ENCODE measurements around the gene GRIK3.

Gene GRIK3

GRCh38 chr1:36975642-36976041 lies 58.7 kb downstream of the GRIK3 start:
- DNase-seq = no peak

DNA sequence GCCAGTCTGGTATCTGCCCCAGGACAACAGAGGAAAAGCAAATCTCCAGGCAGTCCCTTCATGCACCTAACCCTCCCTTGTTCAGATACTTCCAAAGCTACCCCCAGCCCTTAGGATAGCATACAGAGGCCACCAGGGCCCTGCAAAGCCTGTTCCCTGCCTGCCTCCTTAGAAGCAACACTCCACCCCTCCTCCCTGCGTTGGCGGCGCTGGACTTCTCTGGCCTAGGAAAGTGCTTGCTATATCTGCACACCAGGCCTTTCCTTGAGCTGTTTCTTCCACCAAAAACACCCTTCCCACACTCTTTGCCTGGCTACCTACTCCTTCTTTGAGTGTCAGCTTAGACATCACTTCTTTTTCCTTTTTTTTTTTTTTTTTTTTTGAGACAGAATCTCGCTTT lies 61.3 kb downstream of the GRIK3 start:
- no peak for DNase-seq

- DNase-seq = no peak
These were observed 62.3 kb downstream of the GRIK3 start for GRCh38 chr1:36971852-36972618.

DNA sequence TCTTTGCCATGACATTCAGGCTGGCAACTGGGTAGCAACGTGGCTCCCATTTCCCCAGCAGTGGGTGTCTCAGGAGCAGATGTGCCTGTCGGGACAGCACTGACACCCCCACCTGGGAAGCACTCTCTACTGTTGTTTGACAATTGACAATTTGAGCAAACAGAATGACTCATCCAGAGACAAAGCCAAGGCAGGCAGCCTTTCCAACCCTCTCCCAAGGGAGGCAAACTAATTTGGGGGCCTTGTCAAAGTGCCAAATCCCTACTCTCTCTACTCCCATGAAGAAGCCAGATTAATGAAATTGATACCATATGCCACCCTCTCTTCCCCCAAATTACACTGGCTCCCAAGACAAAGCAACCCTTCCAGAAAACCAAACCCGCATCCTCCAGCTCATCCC lies 65.6 kb downstream of the GRIK3 start:
- DNase-seq = no peak

DNA sequence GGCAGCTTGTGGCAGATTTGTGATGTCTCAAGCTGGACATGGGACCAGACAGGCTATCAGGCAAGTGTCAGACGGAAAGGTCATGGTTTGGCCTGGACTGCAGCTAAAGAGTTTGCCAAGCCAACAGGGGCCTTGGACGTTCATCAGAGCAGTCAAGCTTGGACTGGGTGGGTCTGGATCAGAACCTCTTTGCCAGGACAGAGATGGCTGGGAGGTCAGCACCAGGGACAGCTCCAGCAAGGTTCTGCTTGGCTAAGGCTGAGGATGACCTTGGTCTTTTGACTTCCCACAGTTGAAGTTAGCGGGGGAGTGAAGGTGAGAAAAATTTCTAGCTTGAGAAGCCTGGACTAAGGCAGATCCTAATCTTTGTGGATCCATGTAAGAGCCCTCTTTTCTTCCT lies 68.1 kb downstream of the GRIK3 start:
- DNase-seq = no peak

DNA sequence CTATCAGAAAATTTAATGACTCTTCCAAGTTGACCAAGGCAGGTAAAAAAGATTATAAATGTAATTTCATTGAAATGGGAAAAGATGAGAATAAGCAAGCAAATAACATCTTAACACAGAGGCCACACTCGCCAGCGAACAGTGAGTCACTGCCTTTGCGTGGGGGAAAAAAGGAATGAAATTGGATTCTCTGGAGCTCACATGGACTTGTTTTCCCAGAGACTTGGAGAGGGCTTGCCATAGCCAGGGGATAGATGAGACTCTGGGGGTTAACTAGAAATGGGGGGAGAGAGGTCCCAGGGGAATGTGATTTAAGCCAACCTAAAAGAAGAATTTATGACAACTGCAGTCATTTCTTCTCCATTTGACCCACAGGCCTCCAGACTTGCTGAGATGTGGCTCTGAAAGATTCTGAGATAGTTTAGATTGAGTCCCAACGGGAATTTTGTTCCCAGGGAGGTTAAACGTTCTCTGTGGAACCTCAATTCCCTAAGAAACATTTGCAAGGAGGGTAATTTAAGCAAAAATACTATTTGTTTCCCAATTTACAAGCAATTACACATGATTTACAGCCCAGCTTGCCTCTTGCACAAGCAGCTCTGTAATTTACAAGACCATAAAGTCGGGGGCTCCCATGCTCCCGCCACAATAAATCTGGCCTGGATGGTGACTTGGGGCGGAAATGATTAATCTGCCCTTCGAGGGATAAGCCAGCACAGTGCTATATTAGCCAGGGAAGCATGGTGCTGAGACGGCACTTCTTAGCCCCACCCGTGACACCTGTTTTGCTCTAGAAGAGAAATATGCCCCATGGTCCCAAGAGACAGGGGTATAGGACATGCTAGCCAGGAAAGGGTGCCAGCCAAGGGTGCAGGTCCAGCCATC lies 68.8 kb downstream of the GRIK3 start:
- no peak for DNase-seq

- DNase-seq = no peak
These were observed 69.5 kb downstream of the GRIK3 start for GRCh38 chr1:36964830-36965229.

DNA sequence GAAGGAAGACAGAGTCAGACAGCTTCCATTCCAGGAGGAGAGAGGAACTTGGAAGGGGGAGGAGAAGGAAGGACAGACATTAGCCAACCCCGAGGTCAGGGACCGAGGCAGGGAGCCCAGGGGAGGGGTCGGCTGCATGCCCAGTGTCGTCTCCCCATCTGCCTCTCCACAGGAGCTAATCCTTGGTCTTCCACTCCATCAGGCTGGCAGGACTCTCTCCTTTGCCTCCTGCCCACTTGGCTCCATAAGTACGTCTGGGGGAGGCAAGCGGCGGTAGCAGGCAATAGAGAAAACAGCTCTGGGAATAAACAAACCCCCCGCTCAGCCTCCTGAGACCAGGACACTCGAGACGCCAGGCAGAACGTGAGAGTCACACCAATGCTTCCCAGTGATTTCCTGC lies 71.3 kb downstream of the GRIK3 start:
- no peak for DNase-seq

DNA sequence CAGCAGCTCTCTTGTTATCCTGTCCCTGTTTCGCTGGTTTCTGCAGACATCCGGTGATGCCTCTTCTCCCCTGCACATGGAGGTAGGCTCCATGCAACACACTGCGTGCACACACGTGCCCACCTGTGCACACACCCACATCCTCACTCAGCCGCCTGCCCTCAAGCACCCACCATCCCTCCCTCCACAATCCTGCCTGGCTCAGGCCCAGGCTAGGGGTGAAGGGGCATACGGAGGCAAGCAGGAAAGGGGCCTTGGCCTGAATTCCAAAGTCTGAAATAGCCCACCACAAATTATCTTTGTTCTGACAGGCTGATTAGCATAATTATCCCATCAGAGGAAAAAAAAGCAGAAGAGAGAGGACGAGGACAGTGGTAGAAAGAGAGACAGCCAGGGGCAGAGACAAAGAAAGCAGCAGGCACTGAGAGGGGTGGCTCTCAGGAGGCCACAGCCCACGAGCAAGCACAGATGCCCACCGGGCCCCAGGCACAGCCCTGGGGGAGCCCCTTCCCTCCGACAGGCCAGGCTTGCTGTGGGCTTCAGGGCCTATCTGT lies 73.2 kb downstream of the GRIK3 start:
- no peak for DNase-seq

DNA sequence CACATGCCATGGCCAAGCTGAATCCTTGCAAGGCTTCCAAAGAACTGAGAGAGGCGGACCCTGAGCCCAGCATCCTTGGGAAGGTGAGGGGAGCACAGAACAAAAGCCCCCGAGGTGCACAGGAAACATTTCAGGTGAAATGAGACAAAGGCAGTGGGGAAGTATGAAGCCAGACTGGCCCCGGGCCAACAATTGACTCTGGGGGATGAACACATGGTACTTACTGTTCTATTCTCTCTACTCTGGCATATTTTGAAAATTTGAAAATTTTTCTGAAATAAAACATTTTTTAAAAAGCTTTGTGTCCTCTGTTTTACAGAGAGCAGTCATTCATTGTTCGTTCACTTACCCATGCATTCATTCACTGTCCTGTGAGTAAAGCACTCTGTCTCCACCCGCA lies 77.7 kb downstream of the GRIK3 start:
- DNase-seq = no peak

- no peak for DNase-seq
These were observed 79.3 kb downstream of the GRIK3 start for GRCh38 chr1:36955016-36955415.

DNA sequence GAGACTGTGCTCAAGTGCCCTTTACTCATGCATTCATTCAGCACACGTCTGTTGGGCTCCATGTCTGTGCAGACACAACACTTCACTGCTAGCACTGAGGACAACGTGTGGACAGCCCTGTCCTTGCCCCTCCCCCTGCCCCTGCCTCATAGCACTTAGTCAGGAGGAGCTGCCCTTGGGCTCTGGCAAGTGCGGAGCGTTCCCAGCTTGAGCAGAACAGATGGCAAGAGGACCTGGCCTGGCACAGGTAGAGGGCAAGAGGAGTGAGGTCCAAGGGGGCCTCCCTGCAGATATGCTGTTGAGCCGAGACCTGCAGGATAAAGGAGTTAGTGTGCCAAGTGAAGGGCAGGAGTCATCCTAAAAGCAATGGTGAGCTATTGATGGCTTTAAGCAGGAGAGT lies 81.3 kb downstream of the GRIK3 start:
- DNase-seq = no peak

DNA sequence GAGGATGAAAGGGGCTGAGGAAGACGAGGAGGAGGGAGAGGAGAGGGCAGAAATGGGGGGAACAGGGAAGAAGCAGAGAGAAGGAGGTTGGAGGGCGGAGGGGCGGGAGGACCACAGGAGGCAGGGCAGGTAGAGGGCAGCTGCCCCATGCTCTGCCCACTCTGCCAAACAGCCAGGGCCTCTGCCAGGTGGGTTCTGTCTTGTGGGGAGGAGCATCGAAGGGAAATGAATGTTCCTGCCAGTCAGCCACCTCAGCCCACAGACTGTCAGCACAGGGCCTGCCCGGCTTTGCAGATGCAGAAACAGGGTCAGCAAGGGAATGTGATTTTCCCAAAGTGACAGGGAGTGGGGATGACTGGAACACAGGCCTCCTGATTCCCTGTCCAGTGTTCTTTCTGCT lies 82.6 kb downstream of the GRIK3 start:
- no peak for DNase-seq

- DNase-seq = no peak
These were observed 83.0 kb downstream of the GRIK3 start for GRCh38 chr1:36951292-36951750.

GRCh38 chr1:36950604-36951291 lies 83.6 kb downstream of the GRIK3 start:
- DNase-seq = no peak

GRCh38 chr1:36948606-36949005 lies 85.7 kb downstream of the GRIK3 start:
- DNase-seq = no peak

- no peak for DNase-seq
These were observed 86.2 kb downstream of the GRIK3 start for GRCh38 chr1:36948147-36948546.

GRCh38 chr1:36947384-36947783 lies 86.9 kb downstream of the GRIK3 start:
- no peak for DNase-seq

DNA sequence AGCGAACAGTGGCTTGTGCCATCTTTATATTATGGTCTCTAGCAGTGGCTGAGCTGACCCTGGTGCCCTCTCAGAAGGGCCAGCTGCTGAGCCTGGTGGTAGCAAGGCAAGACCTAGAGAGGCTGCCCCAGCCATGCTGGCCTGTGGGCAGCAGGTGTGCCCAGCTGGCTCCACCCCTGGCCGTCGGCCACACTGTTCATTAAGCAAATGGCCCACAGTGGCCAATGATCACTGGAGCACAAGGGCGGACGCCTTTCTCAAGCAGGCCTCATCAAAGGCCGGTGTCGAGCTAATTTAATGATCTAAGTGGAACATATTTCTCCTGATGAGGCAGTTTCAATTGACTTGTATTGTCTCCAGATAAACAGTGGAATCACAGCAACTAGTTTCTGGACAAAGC lies 89.4 kb downstream of the GRIK3 start:
- no peak for DNase-seq

GRCh38 chr1:36942148-36942547 lies 92.2 kb downstream of the GRIK3 start:
- DNase-seq = no peak

DNA sequence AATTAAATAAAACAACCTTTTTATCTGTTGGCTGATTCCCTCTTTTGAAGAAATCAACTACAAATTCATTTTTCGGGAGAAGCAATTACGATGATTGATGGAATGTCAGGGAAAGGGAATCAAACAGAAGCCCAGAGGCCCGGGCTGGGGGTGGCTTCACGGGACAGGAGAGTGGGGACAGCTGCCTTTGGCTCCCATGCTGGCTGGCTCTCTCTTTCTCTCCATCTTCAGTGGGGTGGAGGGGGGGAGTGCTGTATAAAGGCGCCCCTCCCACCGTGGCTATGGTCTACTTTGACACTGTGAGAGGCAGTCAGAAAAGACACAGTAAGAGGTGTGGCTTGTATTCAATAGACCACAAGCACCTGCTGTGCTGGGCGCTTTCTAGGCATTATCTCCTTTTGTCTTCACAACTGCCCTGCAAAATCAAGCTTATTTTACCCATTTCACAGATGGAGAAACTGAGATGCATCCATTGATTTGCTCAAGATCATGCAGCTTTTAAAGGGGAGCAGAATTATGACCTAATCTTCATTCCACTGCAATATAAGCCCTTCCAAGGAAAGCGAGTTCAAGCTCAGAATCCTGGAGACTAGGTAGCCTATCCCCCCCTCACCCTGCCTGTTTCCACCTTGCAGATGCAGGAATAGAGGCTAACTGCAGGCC lies 92.9 kb downstream of the GRIK3 start:
- DNase-seq = no peak

- no peak for DNase-seq
These were observed 95.5 kb downstream of the GRIK3 start for GRCh38 chr1:36938819-36939218.

GRCh38 chr1:36937371-36937770 lies 96.9 kb downstream of the GRIK3 start:
- DNase-seq = no peak

Data from activated T-cell treated with anti-CD3 and anti-CD28 coated beads for 4 hours (primary cell).